Activated CD4-positive, CD25-positive, alpha-beta regulatory T cell (primary cell): Measurements from ENCODE around the gene SLX9.

Source experiments
- DNase-seq, 4 experiments: peaks; one replicate each; lab custom pipeline; 2025; lab: John Stamatoyannopoulos, UW

The SLX9 gene

DNA sequence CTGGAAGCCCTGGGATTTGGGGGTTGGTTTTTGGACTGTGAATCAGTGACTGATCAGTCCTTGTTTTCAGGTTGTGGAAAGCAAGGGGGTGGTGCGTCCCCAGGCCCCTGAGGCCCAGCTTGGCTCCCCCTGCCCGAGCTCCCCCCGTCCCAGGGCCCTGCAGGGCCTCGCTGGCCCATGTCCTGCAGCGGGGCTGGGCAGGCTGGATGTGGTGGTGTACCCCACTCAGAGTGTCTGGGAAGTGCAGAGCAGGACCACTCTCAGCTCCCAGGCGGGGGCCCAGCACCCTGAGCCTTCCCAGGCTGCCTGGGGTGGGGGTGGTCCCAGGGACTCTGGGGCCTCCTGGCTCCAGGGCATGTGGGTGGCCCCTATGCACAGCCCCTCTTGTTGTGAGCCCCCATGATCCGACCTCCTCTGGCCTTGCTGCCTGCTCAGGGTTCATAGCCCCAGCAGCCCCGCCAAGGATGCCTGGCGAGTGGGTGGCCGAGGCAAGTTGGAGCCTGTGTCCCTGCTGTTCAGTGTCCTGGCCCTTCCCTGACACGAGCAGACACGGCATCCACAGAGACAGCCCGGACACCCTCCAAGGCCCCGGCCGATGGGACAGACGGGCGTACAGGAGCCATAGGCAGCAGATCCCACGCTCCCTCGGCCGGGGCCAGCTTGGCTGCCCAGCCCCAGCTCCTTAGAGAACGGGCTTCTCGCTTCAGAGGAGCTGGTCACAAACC is 37.9 kb downstream of the SLX9 start:
- no peak for DNase-seq

DNA sequence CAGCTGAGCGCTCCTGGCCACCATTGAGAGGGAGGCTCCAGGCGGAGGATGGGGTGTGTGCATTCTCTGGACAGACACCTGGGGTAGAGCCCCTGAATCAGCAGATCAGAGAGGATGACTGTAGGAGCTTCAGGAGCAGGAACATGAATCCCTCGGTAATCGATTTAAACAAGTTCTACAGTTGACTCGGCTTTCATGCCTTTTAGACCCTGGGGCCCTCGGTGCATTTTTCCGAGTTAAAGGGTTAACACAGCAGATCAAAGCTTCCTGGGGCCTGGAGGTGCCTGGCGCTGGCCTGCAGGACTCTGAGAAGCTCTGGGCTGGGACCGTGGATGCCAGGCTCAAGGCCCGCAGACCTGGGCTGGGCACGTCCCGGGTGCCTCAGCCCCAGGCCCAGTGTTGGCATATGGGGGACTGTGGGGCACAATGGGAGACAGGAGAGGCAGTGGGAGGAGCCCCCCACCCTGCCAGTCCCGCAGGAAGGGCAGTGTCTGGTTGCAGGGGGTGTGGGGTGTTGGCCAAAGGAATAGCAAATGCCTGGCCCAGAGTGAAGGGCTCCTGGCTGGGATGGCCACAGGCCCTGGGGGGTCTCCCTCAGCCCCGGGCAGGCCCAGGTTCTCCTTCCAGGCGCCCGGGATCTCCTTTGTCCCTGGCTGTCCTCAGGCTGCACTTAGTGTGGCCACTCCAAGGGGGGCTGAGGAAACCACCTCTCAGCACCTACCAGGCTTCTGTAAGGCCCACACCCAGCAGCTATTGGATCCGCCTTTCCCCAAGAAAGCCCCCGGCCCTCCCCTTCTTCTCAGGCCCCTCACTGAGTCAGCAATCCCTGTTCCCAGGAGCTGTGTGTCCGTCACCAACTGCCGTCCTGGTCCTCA is 40.1 kb downstream of the SLX9 start:
- DNase-seq = no peak

DNA sequence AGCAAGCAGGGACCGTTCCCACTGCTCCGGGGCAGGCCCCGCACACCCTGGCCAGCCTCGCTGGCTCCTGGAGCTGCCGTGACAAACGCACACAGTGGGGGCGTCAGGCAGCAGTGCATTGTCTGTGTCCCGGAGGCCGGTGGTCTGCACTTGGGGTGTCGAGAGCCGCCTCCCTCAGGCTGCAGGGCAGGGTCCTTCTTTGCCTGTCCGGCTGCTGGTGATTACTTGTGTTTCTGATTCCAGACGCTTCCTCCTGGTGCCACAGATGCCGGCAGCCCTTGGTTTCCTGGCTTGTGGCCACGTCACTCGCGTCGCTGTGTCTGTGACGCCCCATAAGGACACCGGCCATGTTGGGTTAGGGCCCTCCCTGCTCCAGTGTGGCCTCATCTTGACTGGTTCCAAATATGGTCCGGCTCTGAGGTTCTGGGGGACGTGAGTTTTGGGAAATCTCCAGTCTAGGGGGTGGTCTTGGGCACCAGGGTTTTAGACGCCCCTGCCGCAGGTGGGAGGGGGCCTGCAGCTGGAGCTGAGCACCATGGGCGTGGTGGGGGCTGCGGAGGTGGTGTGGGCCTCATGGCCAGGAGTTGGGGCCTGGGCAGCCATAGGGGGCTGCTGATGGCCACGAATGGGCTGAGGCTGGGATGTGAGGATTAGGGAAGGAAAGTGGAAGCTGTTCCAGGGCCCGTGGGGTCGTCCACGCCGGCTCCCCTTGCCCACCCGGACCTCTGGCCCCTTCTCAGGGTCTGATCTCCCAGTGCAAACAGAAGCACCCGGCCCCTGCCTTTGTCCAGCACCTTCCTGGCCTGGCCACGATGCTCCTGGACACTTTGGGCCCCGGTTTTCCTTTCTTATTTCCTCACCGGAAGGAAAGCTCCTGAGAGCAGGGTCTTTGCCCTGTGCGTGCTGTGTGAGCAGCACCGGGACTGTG is 41.0 kb downstream of the SLX9 start:
- no peak for DNase-seq

DNA sequence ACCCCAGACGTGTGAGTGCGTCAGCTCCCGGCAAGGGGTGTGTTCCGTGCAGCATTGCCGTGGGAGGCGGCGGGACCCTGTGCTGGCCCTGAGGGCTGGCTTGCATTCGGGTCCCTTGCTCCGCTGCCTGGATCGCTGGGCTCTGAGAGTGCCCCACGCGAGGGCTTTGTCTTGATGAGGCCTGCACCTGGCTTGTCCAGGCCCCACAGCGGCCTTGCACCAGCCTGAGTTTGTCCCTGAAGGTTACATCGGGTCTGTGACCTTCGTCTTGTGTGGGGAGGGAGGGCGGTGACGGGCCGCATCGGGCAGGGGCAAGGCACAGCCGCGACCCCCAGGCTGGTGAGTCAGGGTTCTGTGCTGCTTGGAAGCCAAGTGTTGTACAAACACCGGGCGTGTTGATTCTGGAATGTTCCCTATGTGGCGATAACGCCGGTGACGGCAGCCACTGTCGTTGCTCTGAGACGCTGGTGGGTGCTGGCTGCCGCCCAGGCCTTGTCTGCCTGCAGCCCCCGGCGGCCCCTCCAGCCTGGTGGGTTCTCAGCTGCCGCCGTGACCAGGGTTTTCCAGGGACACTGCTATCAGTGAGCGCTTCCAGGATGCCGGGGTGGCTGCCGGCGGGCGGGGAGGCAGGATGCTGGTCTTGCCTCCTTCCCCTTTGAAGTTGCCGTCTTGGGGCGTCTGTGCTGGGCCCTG is 42.9 kb downstream of the SLX9 start:
- no peak for DNase-seq

DNA sequence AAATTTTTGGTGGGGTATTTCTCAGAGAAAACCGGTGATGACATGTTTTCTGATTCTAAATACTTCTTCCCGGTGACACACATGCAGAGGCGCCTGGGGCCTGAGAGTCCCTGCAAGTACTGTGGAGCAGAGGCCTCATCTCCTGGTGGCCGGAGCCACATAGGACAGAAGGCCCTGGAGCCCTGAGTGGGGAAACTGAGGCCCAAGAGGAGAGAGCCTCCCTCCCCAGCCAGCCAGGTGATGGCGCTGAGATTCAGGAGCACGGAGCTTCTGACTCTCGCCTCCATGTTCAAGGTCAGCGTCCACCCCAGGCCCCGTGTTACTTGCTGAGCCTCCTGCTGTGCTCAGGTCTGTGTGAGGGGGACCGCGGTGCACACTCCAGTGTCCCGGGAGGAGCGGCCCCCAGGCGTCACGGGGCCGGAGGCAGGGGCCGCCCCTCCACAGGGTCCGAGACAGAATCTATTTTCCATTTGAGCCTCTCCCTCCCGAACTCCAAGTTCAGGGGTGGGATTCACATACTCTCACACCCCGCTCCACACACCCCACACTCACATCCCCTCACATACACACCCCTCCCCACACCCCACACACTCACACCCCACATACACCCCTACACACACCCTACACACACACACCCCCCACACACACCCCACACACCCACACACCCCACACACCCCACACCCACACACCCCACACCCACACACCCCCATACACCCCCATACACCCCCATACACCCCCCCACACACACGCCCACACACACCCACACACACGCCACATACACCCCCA is 43.8 kb downstream of the SLX9 start:
- no peak for DNase-seq

DNA sequence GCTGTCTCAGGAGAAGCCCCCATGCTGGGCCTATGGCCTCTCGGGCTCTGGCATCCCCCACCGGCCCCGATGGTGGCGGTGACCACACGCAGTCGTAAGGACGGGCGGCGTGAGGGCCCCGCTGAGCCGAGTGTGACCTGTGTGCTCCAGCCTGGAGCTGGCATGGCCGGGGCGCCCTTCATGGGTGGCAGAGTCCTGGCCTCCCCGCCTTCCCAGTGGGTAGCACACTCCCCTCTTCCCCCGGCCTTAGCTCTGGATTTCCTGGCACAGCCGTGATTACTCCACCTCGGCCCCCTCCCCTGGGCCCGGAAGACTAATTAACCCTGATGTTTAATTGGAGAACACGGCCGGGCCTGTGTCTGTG is 44.6 kb downstream of the SLX9 start:
- DNase-seq = no peak

DNA sequence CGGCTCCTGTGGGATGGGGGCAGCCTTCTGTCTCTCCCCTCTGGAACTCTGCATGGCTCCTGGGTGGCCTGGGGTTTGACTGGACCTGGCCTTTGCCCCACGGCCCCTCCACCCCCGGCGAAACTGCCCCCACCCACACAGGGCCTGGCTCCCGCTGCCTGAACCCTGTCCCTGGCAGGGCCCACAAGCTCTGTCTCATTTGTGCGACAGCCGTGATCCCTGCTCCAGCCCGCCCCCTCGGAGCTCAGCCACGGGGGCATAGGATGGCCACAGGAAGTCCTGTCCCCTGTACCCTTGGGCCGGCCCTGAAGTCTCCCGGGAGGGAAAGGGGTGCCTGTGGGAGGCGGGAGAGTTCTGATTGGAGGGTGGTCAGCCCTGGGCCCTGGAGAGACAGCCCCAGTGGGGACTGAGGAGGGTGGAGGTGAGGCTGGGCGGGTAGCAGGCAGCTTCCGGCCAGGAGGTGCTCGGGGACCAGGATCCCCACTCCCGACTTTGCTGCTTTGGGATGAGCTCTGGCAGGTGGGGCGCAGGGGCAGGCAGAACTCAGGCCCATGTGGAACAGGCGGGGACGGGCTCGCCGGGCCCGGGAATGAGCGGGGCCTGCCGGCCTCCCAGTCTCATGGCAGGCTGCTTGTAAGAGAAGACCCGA is 45.1 kb downstream of the SLX9 start:
- DNase-seq = no peak

DNA sequence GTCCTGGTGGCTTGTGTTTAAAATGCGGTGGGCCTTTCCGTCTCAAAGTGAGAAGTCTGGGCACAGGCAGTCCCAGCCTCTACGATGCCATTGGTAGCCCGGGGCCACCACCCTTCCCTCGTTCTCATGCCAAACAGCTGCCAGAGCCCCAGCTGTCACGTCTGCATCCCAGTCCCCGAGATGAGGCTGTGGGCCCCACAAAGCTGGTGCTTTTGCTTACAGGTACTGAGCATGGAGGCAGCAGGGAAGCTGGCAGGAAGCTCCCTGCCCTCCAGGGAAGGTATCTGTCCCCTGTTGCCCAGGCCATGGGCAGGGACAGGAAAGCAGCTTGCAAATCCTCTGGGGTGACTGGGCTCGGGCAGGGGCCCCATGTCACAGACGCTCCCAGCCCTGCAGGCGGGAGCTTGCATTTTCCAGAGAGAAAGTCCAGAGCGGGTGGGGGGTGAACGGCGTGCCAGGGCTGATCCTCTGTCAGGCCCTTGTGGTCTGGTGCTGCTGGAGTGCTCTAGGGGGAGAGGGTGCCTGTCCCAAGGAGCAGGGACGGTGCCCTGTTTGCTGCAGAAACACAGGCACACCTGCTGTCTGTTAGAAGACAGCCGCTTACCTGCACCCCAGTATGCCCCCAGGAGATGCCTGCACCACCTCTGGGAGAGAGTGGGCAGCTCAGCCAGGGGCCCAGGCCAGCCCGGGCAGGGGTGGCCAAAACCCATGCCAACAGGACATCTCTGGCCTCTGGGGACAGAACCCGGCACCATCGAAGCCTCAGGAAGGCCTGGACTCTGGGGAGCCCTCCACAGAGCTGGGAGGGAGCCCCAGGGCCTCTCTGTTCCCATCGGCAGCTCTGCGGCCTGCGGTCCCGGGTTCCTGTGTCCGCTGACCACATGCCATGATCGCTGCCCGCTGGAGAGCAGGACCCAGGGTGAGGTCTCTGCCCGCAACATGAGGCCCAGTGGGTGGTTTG is 45.9 kb downstream of the SLX9 start:
- DNase-seq = no peak

DNA sequence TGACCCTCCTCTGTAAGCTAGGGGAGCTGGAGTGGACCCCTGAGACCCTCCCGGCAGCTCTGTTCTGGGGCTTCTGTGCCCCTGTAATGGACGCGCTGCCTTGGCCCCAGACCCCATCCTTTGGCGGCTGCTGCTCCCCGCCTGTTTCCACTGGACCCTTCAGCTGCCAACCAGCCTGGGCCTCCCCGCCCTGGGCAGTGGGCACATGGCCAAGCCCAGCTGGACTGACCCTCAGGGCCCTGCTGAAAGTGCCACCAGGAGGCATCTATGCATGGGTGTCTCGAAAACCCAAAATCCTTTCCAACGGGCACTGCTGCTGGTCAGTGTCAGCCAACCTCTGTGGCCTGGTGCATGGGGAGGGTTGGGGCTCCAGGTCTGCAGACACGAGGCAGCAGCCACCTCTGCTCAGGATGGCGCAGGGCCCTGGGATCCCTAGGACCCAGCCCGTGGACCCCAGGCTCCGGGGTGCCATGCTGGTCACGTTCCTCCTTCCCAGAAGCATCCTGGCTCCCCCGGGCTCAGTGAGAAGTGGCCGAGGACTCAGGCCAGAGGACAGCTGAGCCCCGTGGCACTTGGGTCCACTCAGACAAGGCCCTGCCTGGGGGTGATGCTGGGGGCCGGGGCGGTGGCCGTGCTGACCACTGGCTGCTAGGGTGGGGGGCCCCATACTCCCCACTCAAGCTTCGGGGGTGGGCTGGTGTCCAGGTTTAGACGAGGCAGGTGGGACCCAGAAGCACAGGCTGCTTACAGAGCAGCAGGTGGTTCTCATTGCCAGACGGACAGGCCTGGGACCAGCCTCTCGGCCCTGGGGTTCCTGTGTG is 46.9 kb downstream of the SLX9 start:
- no peak for DNase-seq

DNA sequence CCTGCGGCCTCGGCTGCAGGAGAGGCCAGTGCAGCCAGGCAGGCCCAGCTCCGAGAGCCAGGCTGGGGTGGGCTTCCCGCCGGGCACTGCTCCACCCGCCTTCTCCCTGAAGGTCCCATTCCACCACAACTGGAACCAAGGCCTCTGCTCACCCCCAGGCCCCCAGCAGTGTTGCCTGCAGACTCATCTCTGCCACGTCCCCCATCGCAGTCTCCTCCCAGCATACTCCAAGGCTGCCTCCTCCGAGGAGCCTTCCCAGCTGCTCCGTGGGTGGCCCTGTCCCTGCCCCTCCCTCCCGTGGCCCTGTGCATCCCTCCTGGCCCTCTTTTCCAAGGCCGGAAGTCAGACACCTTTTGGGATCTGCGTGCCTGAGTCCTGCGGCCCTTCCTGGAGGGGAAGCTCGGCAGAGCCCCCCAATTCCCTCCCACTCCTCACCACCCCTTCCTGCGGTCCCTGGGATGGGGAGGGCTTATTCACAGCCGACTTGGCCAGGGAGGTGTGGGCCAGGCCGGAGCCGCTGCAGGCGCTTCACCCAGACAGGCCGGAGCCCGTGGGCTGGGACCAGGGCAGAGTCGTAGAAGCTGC is 47.6 kb downstream of the SLX9 start:
- DNase-seq = no peak

DNA sequence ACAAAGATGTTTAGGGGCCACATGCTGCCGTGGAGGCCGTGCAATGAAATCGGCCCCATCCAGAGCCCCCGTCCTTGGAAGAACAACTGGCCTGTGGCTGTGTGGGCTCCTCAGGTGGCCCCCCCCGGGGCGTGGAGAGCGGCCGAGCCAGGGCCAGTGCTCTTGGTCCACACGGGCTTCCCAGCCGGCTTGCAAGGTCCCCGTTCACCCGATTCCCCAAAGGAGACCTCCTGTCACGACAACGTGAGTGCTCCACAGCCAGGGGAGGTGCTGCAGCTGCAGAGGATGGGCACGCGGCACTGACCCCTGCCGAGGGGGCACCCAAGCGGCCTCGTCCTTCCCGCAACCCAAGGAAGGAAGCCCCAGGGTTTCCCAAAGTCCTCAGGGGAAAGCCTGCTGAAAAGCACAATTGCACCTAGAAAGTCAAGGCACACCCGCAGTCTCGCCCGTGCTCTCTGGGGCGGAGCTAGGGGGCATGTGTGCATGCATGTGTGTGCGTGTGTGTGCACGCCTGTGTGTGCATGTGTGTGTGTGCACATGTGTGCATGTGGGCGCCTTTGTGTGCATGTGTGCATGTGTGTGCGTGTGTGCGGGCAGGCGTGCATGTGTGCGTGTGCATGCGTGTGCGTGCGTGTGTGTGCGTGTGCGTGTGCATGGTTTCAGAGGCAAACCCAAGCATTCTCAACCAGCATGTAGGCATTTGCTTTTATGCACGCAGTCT is 48.2 kb downstream of the SLX9 start:
- no peak for DNase-seq

DNA sequence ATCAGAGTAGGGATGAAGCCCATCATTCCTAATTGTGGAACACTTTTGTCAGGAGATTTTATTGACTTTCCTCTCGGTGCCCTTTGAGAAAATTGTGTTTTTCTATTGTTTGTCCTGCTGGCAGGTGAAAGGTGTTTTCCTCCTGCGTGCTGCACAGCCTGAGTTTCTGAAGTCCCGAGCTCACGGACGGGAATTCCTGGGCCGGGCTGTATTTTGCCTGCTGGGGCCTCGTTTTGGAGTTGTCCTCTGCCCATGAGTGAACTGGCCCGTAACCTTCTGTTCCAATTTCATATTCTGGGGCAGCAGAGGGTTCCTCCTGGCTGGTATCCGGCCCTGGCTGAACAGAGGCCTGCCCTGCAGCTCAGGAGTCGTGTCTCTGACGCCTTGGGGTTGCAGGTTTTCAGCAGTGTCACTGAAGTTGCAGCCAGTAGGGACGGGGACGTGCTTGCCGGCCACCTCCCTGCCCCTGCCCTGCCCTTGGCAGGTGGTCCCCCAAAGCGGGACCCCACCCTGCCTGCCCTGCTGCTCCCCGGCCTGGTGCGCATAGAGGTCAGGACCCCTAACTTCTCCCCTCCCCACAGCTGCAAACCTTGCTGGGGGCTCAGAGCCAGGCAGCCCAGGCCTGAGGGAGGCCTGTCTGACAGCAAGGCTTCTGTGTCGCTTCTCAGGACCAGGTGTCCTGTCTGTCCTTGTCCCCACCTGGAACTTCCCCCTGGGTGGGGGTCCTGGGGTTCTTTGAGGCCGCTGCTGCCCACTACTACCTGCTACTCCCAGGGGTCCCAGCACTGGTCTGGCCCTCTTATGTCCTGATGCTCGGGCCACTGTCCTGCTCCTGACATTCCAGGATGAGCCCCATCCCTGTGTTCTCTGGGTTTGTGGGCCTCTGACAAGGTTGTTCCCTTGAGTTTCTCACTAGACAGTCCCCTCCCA is 49.0 kb downstream of the SLX9 start:
- no peak for DNase-seq

DNA sequence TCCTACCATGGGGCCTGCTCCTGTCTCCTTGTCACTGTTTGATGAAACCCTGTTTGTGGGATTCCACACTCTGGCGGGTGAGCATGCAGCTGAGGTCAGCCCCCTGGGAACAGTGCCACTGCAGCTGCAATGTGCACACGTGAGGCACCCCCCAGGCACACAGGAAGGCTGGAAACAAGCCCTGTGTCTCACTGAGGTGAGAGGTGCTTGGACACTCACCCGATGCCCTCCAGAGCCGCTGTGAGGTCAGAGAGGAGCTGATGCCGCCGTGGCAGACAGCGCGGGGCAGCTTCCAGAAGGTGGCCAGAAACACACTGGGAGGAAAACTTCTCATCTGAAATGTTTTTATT is 49.7 kb downstream of the SLX9 start:
- DNase-seq = no peak

DNA sequence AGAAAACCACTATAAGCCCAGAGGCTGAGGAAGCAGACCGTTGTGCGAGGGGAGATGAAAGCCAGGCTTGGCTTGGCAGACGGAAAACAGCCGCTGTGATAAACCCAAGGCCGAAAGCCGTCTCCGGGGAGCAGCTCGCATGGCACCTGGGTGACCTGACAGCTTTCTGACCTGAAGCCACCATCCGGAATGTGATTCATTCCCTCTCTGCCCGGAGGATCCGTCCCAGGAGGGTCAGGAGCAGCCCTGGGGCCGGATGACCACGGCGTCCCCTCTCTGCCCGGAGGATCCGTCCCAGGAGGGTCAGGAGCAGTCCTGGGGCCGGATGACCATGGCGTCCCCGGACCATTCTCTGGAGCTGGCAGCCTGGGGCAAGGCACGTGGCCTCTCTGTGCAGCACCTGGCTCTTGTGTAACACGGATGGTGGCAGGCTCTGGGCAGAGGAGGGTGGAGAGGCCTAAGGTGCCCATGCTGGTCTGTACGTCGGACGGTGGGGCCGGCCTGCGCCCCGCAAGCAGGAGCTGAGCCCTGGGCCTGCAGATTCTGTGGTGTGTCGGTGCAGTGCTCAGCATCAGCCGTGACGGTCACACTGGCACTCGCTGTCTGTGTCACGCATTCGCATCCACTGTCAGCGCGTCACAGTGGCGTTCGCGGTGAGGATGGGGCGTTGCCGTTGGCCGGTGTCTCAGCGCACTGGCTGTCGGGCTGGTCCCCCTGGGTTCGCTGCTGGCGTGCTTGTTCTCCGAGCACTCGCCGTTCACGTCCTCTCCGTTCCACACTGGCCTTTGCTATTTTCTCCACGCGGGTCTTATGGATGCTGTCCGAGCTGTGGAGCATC is 50.3 kb downstream of the SLX9 start:
- DNase-seq = no peak

DNA sequence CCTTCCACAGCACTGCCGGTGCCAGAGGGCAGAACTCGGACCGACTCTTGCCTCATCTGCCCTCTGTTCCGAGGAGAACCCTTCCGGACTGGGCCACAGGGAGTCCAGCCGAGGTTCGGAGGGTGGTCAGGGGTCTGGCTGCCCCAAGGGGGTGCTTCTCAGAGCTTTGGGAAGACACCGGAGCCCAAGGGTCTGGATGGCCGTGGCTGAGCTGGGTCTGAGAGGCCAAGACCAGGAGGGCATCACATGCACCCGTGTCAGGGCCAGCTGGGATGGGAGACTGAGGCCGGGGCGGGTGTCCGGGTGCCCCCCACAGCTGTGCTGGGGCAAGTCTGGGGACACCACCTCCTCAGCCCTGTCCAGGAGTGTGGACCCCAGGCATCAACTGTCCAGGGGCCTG is 51.1 kb downstream of the SLX9 start:
- no peak for DNase-seq
